SK-N-SH treated with all-trans-retinoic acid at 6 μM for 48 hours (cell line): ENCODE measurements around the gene PRSS36.

Source experiments
- ATAC-seq: fragments of 200-7000 bp; cut with Tn5 transposase; 3 replicates; pipeline ENCODE4 v1.9.1; 2020; ENCODE audit warnings: mild to moderate bottlenecking, moderate library complexity
- ARNTL ChIP-seq: fragments of 450-650 bp; formaldehyde crosslinking; IDR thresholded peaks from 2 replicates; pipeline ENCODE4 v1.5.0; 2020; ENCODE audit warnings: low read depth, mild to moderate bottlenecking, moderate library complexity, borderline replicate concordance
- BACH2 ChIP-seq: fragments of 250-450 bp; sonication (Bioruptor Pico); IDR thresholded peaks from 2 replicates; pipeline ENCODE4 v1.9.0; 2021; ENCODE audit warnings: mild to moderate bottlenecking, borderline replicate concordance
- CREB5 ChIP-seq: fragments of 250-450 bp; sonication (Bioruptor Pico); IDR thresholded peaks from 2 replicates; pipeline ENCODE4 v1.5.1; 2020; ENCODE audit warnings: low read depth, mild to moderate bottlenecking, moderate library complexity
- CSDC2 ChIP-seq: fragments of 250-450 bp; sonication (Bioruptor Pico); IDR thresholded peaks from 2 replicates; pipeline ENCODE4 v1.5.0; 2020; ENCODE audit warnings: mild to moderate bottlenecking, moderate library complexity
- ESRRG ChIP-seq: fragments of 250-450 bp; sonication (Bioruptor Pico); IDR thresholded peaks from 2 replicates; pipeline ENCODE4 v1.6.1; 2021; ENCODE audit warnings: mild to moderate bottlenecking
- GLIS3 ChIP-seq: fragments of 250-450 bp; sonication (Bioruptor Pico); IDR thresholded peaks from 2 replicates; pipeline ENCODE4 v1.5.0; 2020; ENCODE audit warnings: mild to moderate bottlenecking, moderate library complexity
- ISL1 ChIP-seq: fragments of 250-450 bp; sonication (Bioruptor Pico); IDR thresholded peaks from 2 replicates; pipeline ENCODE4 v2.1.2; 2022; ENCODE audit warnings: mild to moderate bottlenecking, moderate library complexity
- PATZ1 ChIP-seq: fragments of 250-450 bp; sonication (Bioruptor Pico); IDR thresholded peaks from 2 replicates; pipeline ENCODE4 v1.8.0; 2020; ENCODE audit warnings: mild to moderate bottlenecking, moderate library complexity, borderline replicate concordance
- PPARA ChIP-seq: fragments of 250-450 bp; sonication (Bioruptor Pico); IDR thresholded peaks from 2 replicates; pipeline ENCODE4 v1.5.0; 2020; ENCODE audit warnings: mild to moderate bottlenecking, borderline replicate concordance
- RARB ChIP-seq: fragments of 250-450 bp; sonication (Bioruptor Pico); IDR thresholded peaks from 2 replicates; pipeline ENCODE4 v1.8.0; 2021; ENCODE audit warnings: mild to moderate bottlenecking, moderate library complexity
- SNAI2 ChIP-seq: fragments of 250-450 bp; sonication (Bioruptor Pico); IDR thresholded peaks from 2 replicates; pipeline ENCODE4 v1.5.0; 2020; ENCODE audit warnings: mild to moderate bottlenecking, moderate library complexity
- TCF4 ChIP-seq: fragments of 250-450 bp; sonication (Bioruptor Pico); IDR thresholded peaks from 2 replicates; pipeline ENCODE4 v1.8.0; 2021; ENCODE audit warnings: mild to moderate bottlenecking, moderate library complexity, borderline replicate concordance
- TOX ChIP-seq: fragments of 250-450 bp; sonication (Bioruptor Pico); IDR thresholded peaks from 2 replicates; pipeline ENCODE4 v1.8.0; 2021; ENCODE audit warnings: mild to moderate bottlenecking, moderate library complexity, borderline replicate concordance
- ZC3H10 ChIP-seq: fragments of 250-450 bp; sonication (Bioruptor Pico); IDR thresholded peaks from 2 replicates; pipeline ENCODE4 v1.5.1; 2021; ENCODE audit warnings: mild to moderate bottlenecking, moderate library complexity
- ZFP3 ChIP-seq: fragments of 250-450 bp; sonication (Bioruptor Pico); IDR thresholded peaks from 2 replicates; pipeline ENCODE4 v1.5.0; 2020; ENCODE audit warnings: mild to moderate bottlenecking, moderate library complexity
- ZFP30 ChIP-seq: fragments of 450-650 bp; formaldehyde crosslinking; IDR thresholded peaks from 2 replicates; pipeline ENCODE4 v1.5.0; 2022; ENCODE audit warnings: mild to moderate bottlenecking, moderate library complexity
- ZNF565 ChIP-seq: fragments of 450-650 bp; formaldehyde crosslinking; conservative IDR thresholded peaks from 2 replicates; pipeline ENCODE4 v1.5.0; 2020; ENCODE audit warnings: low read depth, mild to moderate bottlenecking, moderate library complexity
- ZNF70 ChIP-seq: fragments of 450-650 bp; formaldehyde crosslinking; IDR thresholded peaks from 2 replicates; pipeline ENCODE4 v1.5.0; 2020; ENCODE audit warnings: mild to moderate bottlenecking, moderate library complexity
- ZNF8 ChIP-seq: fragments of 450-650 bp; formaldehyde crosslinking; IDR thresholded peaks from 2 replicates; pipeline ENCODE4 v1.5.0; 2020; ENCODE audit warnings: mild to moderate bottlenecking, moderate library complexity
- TF ChIP-seq, protein P1 (sequence below): fragments of 250-450 bp; sonication (Bioruptor Pico); IDR thresholded peaks from 2 replicates; pipeline ENCODE4 v1.8.0; 2021; ENCODE audit warnings: low read depth, mild to moderate bottlenecking, moderate library complexity, borderline replicate concordance
- TF ChIP-seq, protein P2 (sequence below): fragments of 250-450 bp; sonication (Bioruptor Pico); IDR thresholded peaks from 2 replicates; pipeline ENCODE4 v1.5.1; 2021; ENCODE audit warnings: mild to moderate bottlenecking, moderate library complexity

PRSS36 gene

GRCh38 chr16:31135535-31136286, 14.2 kb downstream of the PRSS36 start, which contains the start of gene PRSS8:
PRSS8 (minus strand) TSS chr16:31135727; CDS start chr16:31135498, 229 bp downstream.
- ATAC-seq: no peak
- no peak for TF ChIP-seq CREB5 (CRISPR knock-in tag)
- TF ChIP-seq SNAI2 (CRISPR knock-in tag): no peak
- TF ChIP-seq ZC3H10 (CRISPR knock-in tag): no peak
- no peak for TF ChIP-seq ZNF565 (CRISPR knock-in tag)
- no peak for TF ChIP-seq PATZ1
- TF ChIP-seq TOX (CRISPR knock-in tag): no peak
- no peak for TF ChIP-seq ZNF8
- no peak for TF ChIP-seq RARB
- TF ChIP-seq, protein P1, sequence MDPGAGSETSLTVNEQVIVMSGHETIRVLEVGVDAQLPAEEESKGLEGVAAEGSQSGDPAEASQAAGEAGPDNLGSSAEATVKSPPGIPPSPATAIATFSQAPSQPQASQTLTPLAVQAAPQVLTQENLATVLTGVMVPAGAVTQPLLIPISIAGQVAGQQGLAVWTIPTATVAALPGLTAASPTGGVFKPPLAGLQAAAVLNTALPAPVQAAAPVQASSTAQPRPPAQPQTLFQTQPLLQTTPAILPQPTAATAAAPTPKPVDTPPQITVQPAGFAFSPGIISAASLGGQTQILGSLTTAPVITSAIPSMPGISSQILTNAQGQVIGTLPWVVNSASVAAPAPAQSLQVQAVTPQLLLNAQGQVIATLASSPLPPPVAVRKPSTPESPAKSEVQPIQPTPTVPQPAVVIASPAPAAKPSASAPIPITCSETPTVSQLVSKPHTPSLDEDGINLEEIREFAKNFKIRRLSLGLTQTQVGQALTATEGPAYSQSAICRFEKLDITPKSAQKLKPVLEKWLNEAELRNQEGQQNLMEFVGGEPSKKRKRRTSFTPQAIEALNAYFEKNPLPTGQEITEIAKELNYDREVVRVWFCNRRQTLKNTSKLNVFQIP: no peak
- no peak for TF ChIP-seq TCF4 (CRISPR knock-in tag)
- TF ChIP-seq ZFP30 (CRISPR knock-in tag): no peak
- TF ChIP-seq, protein P2, sequence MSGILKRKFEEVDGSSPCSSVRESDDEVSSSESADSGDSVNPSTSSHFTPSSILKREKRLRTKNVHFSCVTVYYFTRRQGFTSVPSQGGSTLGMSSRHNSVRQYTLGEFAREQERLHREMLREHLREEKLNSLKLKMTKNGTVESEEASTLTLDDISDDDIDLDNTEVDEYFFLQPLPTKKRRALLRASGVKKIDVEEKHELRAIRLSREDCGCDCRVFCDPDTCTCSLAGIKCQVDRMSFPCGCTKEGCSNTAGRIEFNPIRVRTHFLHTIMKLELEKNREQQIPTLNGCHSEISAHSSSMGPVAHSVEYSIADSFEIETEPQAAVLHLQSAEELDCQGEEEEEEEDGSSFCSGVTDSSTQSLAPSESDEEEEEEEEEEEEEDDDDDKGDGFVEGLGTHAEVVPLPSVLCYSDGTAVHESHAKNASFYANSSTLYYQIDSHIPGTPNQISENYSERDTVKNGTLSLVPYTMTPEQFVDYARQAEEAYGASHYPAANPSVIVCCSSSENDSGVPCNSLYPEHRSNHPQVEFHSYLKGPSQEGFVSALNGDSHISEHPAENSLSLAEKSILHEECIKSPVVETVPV (CRISPR knock-in tag): no peak
- TF ChIP-seq ZFP3: no peak
- TF ChIP-seq PPARA (CRISPR knock-in tag): no peak
- TF ChIP-seq BACH2 (CRISPR knock-in tag): no peak
- no peak for TF ChIP-seq ARNTL (CRISPR knock-in tag)

- ATAC-seq: no peak
- no peak for TF ChIP-seq BACH2 (CRISPR knock-in tag)
- TF ChIP-seq, all 23 proteins: peak for 0
These were observed 15.0 kb downstream of the PRSS36 start for GRCh38 chr16:31134625-31135534.

DNA sequence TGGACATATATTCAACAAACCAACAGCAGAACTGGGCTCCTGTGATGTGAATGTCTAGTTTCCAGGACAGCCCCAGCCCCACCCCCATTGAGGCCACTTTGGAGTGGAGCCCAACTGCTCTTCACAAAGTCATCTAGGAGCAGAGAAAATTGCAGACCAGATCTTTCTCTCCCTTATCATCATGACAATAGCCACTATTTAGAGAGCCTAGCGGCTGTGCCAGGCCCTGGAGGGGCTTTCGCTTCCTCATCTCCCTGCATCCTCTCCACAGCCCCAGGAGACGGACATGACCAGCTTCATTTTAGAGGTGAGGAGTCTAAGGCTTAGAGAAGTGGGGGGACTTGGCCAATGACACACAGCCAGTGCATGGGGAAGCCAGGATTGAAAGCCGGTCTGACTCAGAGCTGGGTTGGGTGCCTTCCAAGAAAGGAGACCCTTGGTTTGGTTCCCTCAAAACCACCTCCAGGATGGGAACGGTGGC, 15.7 kb downstream of the PRSS36 start:
- ATAC-seq: no peak; the same call in 2 of the 3 replicates
- TF ChIP-seq ZC3H10 (CRISPR knock-in tag) (no peak), ZFP30 (CRISPR knock-in tag) (no peak), ZFP3 (no peak), TCF4 (CRISPR knock-in tag) (no peak), ESRRG (CRISPR knock-in tag) (no peak), ZNF8 (no peak), ZNF70 (CRISPR knock-in tag) (no peak), PPARA (CRISPR knock-in tag) (no peak), TOX (CRISPR knock-in tag) (no peak), ISL1 (no peak), ZNF565 (CRISPR knock-in tag) (no peak), CSDC2 (CRISPR knock-in tag) (no peak), BACH2 (CRISPR knock-in tag) (no peak), SNAI2 (CRISPR knock-in tag) (no peak), RARB (no peak), GLIS3 (CRISPR knock-in tag) (no peak), PATZ1 (no peak)
- TF ChIP-seq, protein P1: no peak
- TF ChIP-seq, protein P2 (CRISPR knock-in tag): no peak
